Omental fat pad (tissue), 4 donors: ENCODE measurements around the gene MAGI1. TPM values are rescaled to one million over a fixed set of nuclear protein-coding genes. Genes with fewer than 3 reads are reported as not detected.
"Not testable (repeated sequence)": the region's sequence is repeated elsewhere in the genome, so short reads cannot be mapped to it uniquely, and the experiment has no call there.

Source experiments
- ATAC-seq: fragments of 150-250 bp; one replicate; pipeline ENCODE4 v1.9.1; 2016; ENCODE audit warnings: mild to moderate bottlenecking, moderate library complexity; ENCODE audit not compliant: low FRiP score
- DNase-seq: peaks from one replicate; pipeline ENCODE4 v3.0.0-alpha.2; 2019; ENCODE audit warnings: low spot score
- total RNA-seq, 4 donors: library from RNA; depleted of rRNA; stranded (reverse); fragments of >200 nt; gene quantifications; one replicate each; pipeline ENCODE4 v1.1.0, GENCODE V29; 2016
- TF ChIP-seq, protein P1 (sequence below), 3 donors: fragments of 450-650 bp; IDR thresholded peaks; one replicate each; pipeline ENCODE4 v1.5.1; 2016 to 2017; ENCODE audit warnings: antibody characterized with exemption in 3 of 3, mild to moderate bottlenecking in 3 of 3, moderate library complexity in 2 of 3

The MAGI1 gene
- total RNA-seq, 4 donors from 2014 or later, result 22.9 to 38.8 (median 34.3) TPM

DNA sequence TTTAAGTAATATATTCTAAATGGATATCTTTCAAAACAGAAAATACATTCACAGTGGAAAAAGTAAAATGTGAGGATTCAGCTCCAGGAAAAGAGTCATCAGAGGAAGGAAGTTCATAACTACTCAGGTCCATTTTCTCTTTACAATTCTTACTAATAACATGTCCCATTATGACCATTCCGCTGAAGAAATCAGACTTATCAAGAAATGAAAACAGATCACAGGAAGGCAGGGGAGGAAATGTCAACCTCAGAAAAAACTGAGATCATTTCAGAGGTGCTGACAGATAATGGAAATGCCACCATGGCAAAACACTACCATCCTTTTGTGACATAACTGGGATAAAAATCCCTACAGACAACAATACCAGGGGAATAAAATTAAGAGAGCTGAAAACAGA, 139.5 kb downstream of the MAGI1 start:
- ATAC-seq (no peak), DNase-seq (no peak)
- TF ChIP-seq, protein P1, sequence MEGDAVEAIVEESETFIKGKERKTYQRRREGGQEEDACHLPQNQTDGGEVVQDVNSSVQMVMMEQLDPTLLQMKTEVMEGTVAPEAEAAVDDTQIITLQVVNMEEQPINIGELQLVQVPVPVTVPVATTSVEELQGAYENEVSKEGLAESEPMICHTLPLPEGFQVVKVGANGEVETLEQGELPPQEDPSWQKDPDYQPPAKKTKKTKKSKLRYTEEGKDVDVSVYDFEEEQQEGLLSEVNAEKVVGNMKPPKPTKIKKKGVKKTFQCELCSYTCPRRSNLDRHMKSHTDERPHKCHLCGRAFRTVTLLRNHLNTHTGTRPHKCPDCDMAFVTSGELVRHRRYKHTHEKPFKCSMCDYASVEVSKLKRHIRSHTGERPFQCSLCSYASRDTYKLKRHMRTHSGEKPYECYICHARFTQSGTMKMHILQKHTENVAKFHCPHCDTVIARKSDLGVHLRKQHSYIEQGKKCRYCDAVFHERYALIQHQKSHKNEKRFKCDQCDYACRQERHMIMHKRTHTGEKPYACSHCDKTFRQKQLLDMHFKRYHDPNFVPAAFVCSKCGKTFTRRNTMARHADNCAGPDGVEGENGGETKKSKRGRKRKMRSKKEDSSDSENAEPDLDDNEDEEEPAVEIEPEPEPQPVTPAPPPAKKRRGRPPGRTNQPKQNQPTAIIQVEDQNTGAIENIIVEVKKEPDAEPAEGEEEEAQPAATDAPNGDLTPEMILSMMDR (IDR thresholded peaks at IDR 0.05), result no peak

DNA sequence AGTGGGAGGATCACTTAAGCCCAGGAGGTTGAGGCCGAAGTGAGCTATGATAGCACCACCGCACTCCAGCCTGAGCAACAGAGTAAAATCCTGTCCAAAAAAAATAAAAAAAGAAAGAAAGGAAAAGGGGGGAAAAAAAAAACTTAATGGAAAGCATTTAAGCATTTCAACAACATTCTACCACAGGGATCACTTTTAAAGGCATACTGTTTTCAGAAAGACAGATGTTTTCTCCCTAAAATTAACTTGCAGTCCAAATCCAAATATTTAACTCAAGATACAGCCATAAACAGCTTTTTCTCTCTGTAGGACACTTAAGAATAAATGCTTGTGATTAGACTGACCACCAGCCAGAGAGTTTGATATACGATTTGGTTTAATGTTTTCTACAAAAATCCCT, 141.0 kb downstream of the MAGI1 start:
- TF ChIP-seq, protein P1 (IDR thresholded peaks at IDR 0.05), result no peak
- no peak for DNase-seq
- no peak for ATAC-seq

DNA sequence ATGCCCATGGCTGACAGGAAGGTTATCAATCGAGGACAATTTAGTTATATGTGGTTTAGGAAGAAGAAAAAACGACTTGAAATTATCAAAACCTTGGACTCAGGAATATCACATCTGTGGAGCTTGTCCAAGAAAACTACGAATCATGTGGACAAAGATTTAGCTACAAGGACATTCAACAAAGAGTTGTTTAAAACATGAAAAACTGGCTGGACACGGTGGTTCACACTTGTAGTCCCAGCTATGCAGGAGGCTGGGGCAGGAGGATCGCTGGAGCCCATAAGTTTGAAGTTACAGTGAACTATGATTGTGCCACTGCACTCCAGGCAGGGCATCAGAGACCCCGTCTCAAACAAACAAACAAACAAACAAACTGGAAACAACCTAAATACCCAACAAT, 142.4 kb downstream of the MAGI1 start:
- TF ChIP-seq, protein P1 (IDR thresholded peaks at IDR 0.05), result no peak
- no peak for ATAC-seq
- no peak for DNase-seq

DNA sequence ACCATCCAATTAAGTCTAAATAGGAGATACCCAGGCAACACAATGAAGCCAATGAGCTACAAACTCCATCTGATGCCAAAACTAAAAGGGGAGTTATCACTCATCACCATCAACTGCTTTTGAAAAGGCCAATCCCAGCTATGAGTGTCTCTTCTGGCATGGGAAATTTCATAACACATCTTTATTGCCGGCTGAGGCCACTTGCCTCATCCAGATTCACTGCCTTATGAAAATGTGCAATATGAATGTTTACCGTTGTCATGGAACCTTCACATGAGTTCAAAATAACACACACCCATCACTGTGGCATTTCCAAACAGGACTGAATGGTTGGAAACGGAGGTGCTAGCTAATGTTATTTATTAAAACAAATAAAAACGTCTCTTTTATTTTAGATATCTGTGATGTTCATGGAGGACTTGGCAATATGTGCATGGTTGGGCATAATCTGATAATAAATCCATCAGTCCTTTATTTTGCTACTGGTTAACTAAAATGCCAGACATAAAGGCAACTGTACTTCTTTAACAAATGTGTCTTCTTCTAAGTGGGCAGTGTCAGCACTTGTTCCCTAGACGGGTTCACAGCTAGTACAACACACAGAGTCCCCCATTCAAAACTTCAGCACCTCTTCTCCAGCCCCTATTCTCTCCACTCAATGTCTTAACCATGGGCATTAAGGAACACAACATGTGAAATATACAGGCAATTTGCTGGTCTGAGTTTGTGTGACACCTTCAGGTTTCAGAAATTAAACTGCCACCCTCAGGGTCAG, 143.9 kb downstream of the MAGI1 start:
- ATAC-seq (no peak), DNase-seq (no peak)
- TF ChIP-seq, protein P1 (IDR thresholded peaks at IDR 0.05), result no peak

DNA sequence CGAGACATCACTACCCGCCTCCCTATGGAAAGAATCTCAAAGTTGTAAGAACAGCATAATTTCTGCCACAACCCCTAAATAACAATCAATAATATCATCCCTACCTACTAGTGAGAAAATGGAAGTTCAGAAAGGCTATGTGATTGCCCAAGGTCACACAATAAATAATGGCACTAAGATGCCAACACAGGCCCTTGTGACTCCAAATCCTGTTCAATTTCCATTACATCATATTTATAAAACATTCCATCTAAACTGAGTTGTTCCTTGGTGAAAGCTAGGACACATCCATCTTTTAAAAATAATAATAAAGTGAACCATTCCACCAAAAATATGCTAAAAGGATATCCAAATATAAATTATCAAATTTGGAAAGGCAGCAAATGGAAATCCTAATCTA, 144.6 kb downstream of the MAGI1 start:
- no peak for ATAC-seq
- TF ChIP-seq, protein P1 (IDR thresholded peaks at IDR 0.05), result no peak
- DNase-seq, result no peak

DNA sequence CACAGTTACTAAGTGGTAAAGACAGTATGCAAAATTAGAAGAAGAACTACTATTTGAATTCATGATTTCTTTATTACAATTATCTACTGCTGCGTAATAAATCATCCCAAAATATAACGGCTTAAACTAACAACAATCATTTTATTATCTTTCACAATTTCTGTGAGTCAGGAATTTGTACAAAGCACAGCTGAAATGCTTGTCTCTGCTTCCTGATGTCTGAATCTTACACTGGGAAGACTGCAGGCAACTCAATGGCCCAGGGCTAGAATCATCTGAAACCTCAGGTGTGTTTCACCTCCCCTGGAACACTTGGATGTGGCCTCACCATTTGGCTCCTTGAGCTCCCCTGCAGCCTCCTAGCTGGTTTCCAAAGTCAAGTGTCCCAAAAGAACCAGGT, 145.1 kb downstream of the MAGI1 start:
- DNase-seq (no peak), ATAC-seq (no peak)
- TF ChIP-seq, protein P1 (IDR thresholded peaks at IDR 0.05), result no peak

DNA sequence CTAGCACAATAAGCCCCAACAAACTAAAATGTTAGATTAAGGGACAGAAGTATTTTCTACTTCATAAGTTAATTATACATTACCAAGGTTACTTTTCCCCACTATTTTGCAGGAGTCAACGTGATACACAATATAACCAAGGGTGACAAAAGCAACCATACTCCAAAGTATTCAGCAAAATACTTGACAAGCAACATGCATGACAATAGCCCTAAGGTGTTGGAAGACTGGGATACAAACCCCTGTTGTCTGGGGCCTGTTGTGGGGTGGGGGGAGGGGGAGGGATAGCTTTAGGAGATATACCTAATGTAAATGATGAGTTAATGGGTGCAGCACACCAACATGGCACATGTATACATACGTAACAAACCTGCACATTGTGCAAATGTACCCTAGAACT, 147.2 kb downstream of the MAGI1 start:
- not testable (repeated sequence) for DNase-seq, ATAC-seq
